Cerebellar nuclear complex (tissue), 1 donor: Measurements from ENCODE around the gene SNAPIN.

ENCODE experiments used
- DNase-seq, 2 experiments: peaks; one replicate each; lab custom pipeline; 2025; lab: John Stamatoyannopoulos, UW

Gene SNAPIN

DNA sequence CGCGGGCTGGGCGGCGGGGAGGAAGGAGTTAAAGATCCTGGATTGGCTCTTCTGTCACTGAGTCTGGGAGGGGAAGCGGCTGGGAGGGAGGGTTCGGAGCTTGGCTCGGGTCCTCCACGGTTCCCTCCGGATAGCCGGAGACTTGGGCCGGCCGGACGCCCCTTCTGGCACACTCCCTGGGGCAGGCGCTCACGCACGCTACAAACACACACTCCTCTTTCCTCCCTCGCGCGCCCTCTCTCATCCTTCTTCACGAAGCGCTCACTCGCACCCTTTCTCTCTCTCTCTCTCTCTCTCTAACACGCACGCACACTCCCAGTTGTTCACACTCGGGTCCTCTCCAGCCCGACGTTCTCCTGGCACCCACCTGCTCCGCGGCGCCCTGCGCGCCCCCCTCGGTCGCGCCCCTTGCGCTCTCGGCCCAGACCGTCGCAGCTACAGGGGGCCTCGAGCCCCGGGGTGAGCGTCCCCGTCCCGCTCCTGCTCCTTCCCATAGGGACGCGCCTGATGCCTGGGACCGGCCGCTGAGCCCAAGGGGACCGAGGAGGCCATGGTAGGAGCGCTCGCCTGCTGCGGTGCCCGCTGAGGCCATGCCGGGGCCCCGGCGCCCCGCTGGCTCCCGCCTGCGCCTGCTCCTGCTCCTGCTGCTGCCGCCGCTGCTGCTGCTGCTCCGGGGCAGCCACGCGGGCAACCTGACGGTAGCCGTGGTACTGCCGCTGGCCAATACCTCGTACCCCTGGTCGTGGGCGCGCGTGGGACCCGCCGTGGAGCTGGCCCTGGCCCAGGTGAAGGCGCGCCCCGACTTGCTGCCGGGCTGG is 20.2 kb downstream of the SNAPIN start, which contains the start of gene NPR1:
TSS of gene NPR1 (plus strand) at position 170 of the 818 bp plus-strand sequence. CDS start at position 591, 421 bp downstream.
- no peak for DNase-seq

- no peak for DNase-seq
These were observed 21.0 kb downstream of the SNAPIN start for GRCh38 chr1:153679337-153680119.

DNA sequence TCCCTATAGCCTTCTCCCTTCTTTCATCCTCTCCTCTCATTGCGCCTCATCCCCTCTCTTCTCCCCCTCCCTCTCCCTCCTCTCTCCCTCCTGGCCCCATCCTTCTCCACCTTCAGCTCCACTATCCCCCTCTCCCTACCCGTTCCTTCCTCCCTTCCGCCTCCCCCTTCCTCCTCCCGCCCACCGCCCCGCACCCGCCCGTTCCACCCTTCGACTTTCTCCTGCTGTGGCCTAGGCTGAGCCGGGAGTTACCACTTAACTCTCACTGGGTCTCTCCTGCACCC is 21.6 kb downstream of the SNAPIN start:
- no peak for DNase-seq

DNA sequence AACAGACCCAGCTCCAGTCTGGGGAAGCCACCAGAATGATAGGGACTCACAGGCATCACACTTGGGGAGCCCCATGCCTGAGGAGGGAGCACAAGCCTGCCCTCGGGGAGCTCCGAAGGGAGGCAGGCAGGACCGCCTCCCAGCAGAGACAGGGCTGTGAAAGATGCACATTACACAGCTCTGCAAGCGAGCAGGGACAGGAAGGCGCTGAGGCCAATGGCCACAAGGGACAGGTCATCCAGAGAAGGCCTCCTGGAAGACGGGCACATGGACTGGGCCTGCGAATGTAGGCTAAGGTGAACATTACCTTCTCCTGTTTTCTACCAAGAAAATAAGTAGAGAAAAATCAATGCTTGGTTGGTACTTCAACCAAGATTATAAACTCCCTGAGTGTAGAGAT is 24.2 kb downstream of the SNAPIN start:
- no peak for DNase-seq

DNA sequence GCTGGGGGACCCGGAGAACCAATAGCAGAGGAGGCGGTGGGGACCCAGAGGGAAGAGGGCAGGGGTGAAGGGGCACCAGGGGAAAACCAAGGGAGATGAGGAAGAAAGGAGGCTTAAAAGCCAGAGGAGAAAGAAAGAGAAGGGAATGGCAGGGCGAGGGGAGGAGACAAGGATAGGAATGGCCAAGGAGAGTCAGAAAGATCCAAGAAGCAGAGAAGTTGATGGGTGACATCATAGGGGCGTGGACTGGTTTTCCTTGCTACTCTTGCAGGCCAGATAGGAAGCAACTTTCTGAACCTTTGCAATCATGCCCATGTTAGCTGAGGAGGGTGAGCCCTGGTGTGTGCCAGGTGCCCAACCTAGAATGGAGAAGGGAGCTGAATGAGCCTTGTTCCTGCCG is 25.4 kb downstream of the SNAPIN start:
- no peak for DNase-seq

DNA sequence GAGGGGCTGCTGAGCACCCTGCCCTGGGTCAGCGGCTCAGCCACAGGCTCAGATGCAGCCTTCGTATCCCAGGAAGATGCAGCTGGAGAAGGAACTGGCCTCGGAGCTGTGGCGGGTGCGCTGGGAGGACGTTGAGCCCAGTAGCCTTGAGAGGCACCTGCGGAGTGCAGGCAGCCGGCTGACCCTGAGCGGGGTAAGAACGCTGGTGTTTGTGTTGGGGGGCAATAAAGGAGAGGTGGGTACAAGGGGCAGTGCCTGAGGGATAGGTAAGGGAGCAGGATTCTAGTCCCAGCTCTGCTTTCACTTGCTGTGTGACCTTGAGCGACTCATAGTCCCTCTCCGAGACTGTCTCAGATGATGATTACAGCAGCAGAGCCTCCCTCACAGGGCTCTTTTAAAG is 26.4 kb downstream of the SNAPIN start:
- no peak for DNase-seq

DNA sequence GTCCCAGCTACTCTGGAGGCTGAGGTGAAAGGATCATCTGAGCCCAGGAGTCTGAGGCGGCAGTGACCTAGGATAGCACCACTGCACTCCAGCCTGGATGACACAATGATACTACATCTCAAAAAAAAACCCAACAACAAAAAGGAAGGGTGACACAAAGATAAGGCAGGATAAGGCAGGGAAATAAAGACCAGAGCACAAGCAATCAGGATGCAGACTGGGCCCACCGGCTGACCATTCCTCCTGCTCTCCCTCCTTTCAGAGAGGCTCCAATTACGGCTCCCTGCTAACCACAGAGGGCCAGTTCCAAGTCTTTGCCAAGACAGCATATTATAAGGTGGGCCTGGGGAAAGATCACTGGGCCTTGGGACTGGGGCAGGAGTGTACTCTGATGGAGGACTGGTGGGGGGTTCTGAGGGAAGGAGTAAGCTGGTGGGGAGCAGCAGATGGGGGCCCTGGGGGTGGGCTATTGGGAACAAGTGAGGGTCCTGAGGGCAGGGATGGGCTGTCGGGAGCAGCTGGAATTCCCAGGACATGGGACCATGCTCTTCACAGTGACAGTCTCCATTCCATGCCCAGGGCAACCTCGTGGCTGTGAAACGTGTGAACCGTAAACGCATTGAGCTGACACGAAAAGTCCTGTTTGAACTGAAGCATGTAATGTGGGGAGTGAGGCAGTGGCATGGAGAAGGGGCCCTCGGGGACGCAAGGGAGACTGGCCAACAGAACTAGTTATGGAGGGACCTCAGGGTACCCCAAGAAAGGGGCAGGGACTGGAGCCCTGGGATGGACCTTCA is 27.2 kb downstream of the SNAPIN start:
- no peak for DNase-seq

GRCh38 chr1:153687346-153688125 is 29.0 kb downstream of the SNAPIN start:
- no peak for DNase-seq

DNA sequence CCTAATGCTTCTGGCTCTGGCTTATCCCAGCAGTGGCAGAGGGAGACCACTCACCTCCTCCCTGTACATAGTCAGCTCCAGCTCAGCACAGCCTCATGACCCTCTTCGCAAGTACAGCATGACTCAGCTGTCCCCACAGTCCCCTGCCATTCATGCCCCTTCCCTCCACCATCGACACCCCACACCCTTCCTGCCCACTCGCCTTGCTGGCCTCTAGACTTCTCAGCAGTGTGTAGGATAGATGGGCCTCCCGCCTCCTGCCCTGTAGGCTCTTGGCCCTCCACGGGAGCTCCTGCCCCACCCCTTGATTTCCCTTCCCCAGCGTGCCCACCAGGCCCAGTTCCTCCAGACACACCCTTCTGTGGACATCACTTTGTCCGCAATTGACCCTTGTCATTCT is 29.8 kb downstream of the SNAPIN start:
- DNase-seq = no peak

DNA sequence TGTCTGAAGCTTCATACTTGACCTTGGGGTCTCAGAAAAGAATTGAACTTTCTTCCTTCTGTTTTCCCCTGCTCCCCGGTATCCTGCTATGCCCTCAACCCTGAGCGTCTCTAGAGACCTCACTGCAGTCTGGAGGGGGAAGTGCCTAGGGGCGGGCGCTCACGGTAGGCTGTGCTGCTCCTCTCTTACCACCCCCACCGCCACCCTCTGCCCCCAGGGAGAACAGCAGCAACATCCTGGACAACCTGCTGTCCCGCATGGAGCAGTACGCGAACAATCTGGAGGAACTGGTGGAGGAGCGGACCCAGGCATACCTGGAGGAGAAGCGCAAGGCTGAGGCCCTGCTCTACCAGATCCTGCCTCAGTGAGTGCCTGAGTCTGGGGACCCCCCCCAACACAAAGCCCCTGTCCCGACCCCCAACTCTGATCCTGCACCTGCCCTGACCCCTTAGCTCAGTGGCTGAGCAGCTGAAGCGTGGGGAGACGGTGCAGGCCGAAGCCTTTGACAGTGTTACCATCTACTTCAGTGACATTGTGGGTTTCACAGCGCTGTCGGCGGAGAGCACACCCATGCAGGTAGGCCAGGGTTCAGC is 30.3 kb downstream of the SNAPIN start:
- no peak for DNase-seq

DNA sequence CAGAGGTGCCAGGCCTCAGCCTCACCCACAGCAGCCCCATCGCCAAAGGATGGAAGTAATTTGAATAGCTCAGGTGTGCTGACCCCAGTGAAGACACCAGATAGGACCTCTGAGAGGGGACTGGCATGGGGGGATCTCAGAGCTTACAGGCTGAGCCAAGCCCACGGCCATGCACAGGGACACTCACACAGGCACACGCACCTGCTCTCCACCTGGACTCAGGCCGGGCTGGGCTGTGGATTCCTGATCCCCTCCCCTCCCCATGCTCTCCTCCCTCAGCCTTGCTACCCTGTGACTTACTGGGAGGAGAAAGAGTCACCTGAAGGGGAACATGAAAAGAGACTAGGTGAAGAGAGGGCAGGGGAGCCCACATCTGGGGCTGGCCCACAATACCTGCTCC is 35.0 kb downstream of the SNAPIN start:
- DNase-seq = no peak

DNA sequence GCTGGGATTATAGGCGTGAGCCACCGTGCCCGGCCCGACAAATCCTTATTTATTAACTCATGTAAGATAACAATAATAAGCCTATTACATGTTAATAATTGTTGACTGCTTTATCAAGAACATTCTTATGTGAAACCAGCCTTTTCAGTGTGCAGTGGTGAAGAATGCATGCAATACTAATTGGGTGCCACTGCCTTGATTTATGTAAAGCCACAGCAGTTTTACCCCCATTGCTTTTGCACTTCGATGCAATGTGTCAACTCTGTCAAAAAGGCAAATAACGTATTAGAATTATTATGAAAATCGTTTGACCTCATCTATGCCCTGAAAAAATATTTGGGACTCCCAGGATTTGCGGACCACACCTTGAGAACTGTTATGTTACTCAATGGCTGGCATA is 38.2 kb downstream of the SNAPIN start:
- no peak for DNase-seq

DNA sequence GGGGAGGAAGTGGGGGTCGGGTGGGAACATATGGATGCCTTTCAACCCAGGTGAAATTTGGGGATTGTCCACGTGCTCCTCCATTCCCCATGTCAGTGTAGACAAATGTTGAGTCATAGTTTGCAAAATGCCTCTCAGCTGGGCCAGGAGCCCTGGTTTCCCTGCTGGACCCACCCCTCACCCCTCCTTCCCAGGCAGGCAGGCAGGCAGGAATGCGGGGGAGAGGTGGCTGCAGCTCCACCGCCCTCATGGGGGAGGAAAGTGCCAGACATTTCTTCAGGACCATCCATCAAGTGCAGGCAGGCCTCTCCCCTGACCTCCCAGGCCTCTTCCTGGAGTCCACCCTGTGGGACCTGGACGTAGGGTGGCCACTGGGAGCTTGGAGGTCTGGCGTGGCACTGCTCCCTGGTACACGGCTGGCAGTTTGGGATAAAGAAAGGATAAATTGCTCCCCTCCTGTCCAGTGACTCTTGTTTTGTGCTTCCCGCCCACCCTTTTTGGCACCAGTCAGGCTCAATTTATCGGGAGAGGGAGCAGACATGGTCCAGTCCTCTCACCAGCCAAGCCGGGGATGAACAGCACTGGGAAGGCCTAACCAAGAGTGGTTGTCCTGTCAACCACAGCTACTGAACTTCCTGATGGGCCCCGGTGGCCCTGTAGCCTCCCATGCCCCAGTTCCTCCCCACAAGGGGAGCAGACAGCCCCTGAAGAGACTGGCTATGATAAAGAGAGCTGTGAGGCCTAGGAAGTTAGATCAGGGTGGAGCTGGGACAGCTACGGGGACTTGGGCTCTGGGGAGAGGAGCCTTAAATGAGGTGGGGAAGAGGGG is 38.9 kb downstream of the SNAPIN start:
- DNase-seq = no peak

DNA sequence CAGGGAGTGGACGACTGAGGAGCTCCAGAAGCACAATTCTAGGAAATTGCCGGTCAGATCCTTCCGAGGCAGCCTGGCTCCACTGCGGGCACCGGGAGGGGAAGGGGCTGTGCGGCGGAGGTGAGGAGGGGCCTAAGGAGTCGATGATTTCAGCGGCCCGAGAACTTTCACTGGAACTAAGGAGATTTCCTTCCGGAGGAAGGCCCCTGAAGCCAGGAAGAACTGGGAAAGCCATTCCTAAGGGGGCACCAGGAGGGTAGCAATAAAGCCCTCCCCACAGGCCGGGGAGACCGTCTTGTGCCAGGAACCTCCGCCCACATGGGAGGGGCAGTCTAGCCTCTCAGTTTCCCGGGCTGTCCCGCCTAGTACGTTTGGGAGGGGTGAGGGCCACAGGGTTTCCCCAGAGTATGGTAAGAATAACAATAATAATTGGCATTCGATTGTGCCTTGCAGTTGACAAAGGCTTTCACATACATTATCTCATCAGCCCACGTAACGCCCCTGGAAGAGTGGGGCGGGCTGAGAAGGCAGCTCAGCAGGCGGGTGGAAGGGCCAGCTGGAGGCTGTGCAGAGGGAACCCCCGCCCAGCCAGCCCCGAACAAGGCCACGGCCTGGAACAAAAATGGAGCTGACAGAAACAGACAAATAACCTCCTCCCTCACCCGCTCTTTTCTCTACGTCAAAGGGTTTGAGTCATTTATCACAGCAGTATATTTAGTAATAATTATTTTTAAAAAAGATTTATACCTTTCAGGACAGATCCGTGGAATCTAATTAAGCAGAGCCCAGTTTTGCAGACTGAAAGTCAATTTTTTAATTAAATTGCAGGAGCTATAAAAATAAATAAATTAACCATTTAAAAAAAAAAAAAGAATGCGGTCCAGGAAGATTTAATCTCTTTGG is 39.8 kb downstream of the SNAPIN start:
- DNase-seq = no peak

- no peak for DNase-seq
These were observed 40.6 kb downstream of the SNAPIN start for GRCh38 chr1:153698923-153699714.

DNA sequence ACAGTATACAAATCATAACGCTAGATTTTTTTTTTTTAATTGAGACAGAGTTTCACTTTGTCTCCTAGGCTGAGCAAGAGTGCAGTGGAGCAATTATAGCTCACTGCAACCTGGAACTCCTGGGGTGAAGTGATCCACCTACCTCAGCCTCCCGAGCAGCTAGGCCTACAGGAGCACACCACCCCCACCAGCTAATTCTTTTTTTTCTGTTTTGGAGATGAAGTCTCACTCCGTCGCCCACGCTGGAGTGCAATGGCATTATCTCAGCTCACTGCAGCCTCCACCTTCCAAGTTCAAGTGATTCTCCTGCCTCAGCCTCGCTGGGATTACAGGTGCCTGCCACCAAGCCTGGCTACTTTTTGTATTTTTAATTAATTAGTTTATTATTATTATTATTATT is 41.3 kb downstream of the SNAPIN start:
- DNase-seq = no peak

- DNase-seq = no peak
These were observed 47.0 kb downstream of the SNAPIN start for GRCh38 chr1:153705484-153705883.

DNA sequence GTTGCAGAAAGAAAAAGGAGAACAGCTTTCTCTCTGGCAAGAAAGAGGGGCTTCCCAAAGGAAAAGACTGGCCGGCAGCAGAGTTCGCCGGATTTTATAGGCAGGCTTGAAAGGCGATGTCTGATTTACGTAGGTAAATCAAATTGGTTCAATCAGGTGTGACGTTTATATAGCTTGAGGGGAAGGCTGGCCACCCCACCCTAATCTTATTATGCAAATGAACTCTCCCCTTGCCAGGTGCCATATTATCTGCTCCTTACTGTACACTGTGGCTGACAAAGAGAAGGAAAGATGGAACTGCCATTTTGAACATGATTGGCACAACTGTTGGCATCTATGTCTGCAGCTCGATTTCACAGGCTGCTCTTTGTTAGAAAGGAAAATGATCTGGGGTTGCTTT is 52.5 kb downstream of the SNAPIN start:
- no peak for DNase-seq
